ENCODE results near the gene PCSK1N. TPM values are rescaled to one million over a fixed set of nuclear protein-coding genes. Genes with fewer than 3 reads are reported as not detected.
"Not testable (repeated sequence)": the region's sequence is repeated elsewhere in the genome, so short reads cannot be mapped to it uniquely, and the experiment has no call there.

The PCSK1N gene
- polyA plus RNA-seq (2012; rRNA removed): 24.8 and 35.0 TPM in 2 replicates
- 16.4 and 27.1 TPM in 2 replicates for polyA plus RNA-seq (2012; cell fraction: cytosol; rRNA removed)
- polyA plus RNA-seq (2012; cell fraction: nucleus; rRNA removed): 11.9 and 42.6 TPM in 2 replicates

GRCh38 chrX:48835524-48836329 is at the start of gene PCSK1N:
PCSK1N (minus strand) TSS chrX:48835610; CDS start chrX:48835532, 78 bp downstream.
- Histone ChIP-seq H3K4me1 (ENCODE audit: control insufficient read depth in 1 of 2, insufficient read depth in 2 of 2, low read depth in 1 of 2, low read length in 1 of 2) (peaks cover 0 to 3% of the 10 kb centered on the region in 2 experiments; a peak in 1 of 4 replicates), H3K36me3 (replicated peaks in 1 of 2; ENCODE audit: control insufficient read depth in 1 of 2, insufficient read depth in 2 of 2, low read length in 1 of 2) (no peaks in the 10 kb centered on the region), H3K9ac (peak within 1 kb of the TSS; percentile 5; the same call in 1 of the 2 replicates), H3K79me2 (ENCODE audit: insufficient read depth) (no peaks in the 10 kb centered on the region), H2AFZ (ENCODE audit: low read depth) (0 out of 2 replicates have a peak within 1 kb of the TSS, but pooled peaks have one; percentile 59), H3F3A (replicated peaks; ENCODE audit: insufficient read depth) (no peaks in the 10 kb centered on the region), H3K9me2 (no peaks in the 10 kb centered on the region), H4K20me1 (ENCODE audit: insufficient read depth) (no peaks in the 10 kb centered on the region), H3K9me3 (no peaks in the 10 kb centered on the region), H3K4me3 (ENCODE audit: low read depth in 2 of 2, low read length in 1 of 2) (peak within 1 kb of the TSS; percentile 53 to 63), H3K4me2 (peak within 1 kb of the TSS; percentile 74), H3K27ac (ENCODE audit: low read depth in 2 of 2, low read length in 1 of 2) (peak within 1 kb of the TSS in 1 of 2 experiments; percentile 48; a peak in 1 of 4 replicates), H3K27me3 (ENCODE audit: insufficient read depth) (peaks cover 9% of the 10 kb centered on the region)
- TF ChIP-seq MXI1 (IDR thresholded peaks at IDR 0.05; ENCODE audit: low read depth, low read length) (peak; percentile 52; the same call in 1 of the 2 replicates), IRF3 (IDR thresholded peaks at IDR 0.05; ENCODE audit: low read depth, low read length) (no peak), REST (IDR thresholded peaks at IDR 0.05; ENCODE audit: low read depth, low read length) (peak; percentile 71; the same call in 1 of the 2 replicates), RXRA (IDR thresholded peaks at IDR 0.05; ENCODE audit: borderline replicate concordance, low read depth) (no peak), NRF1 (IDR thresholded peaks at IDR 0.05; ENCODE audit: low read depth, low read length) (peak; percentile 52)
- WGBS (ENCODE audit: low lambda C conversion rate): 28% methylated on average over 13 of the region's 35 CpGs
- CTCF ChIA-PET: no interaction called here
- peak; percentile 94 for DNase-seq
- POLR2A ChIA-PET: interaction anchor here (0.6 to 1.3 kb wide), 2 partner anchors 62 to 336 kb away, joined by 3 to 4 read pairs; partner anchors contain the start of genes PQBP1 and TIMM17B

- no peaks in the 10 kb centered on the region for H4K20me1 ChIP-seq (ENCODE audit: insufficient read depth)
- no peak overlapping the region for H3K27ac ChIP-seq (ENCODE audit: low read depth in 2 of 2, low read length in 1 of 2)
- TF ChIP-seq MEF2A (IDR thresholded peaks at IDR 0.05; ENCODE audit: borderline replicate concordance, low read depth) (no peak), TEAD4 (IDR thresholded peaks at IDR 0.05; ENCODE audit: borderline replicate concordance, insufficient read depth) (no peak)
- no peaks in the 10 kb centered on the region for H3K9me2 ChIP-seq
- H3K4me3 ChIP-seq (ENCODE audit: low read depth in 2 of 2, low read length in 1 of 2): no peak overlapping the region
- no peaks in the 10 kb centered on the region for H3K36me3 ChIP-seq (replicated peaks in 1 of 2; ENCODE audit: control insufficient read depth in 1 of 2, insufficient read depth in 2 of 2, low read length in 1 of 2)
- 11% methylated on average over 10 of the region's 10 CpGs for WGBS (ENCODE audit: low lambda C conversion rate)
- H3K4me2 ChIP-seq: no peak overlapping the region
- POLR2A ChIA-PET: no interaction called here
- CTCF ChIA-PET: interaction anchor here (1.1 to 1.2 kb wide), 2 partner anchors 10 to 955 kb away, joined by 3 read pairs; no protein-coding TSS in a partner anchor
- H3K9me3 ChIP-seq: no peaks in the 10 kb centered on the region
- no peak overlapping the region for H3K9ac ChIP-seq
- no peaks in the 10 kb centered on the region for H3K79me2 ChIP-seq (ENCODE audit: insufficient read depth)
- no peaks in the 10 kb centered on the region for H3K4me1 ChIP-seq (ENCODE audit: control insufficient read depth in 1 of 2, insufficient read depth in 2 of 2, low read depth in 1 of 2, low read length in 1 of 2)
- H3K27me3 ChIP-seq (ENCODE audit: insufficient read depth): peaks cover 28% of the 10 kb centered on the region; the same call in 1 of the 2 replicates
- H2AFZ ChIP-seq (ENCODE audit: low read depth): no peak overlapping the region
- peak; percentile 8 for DNase-seq
- no peaks in the 10 kb centered on the region for H3F3A ChIP-seq (replicated peaks; ENCODE audit: insufficient read depth)
Observed at GRCh38 chrX:48883729-48884128, 48.3 kb upstream of the PCSK1N start.

- H3K4me3 ChIP-seq (ENCODE audit: low read depth in 2 of 2, low read length in 1 of 2); H3K79me2 ChIP-seq (ENCODE audit: insufficient read depth); H3K36me3 ChIP-seq (replicated peaks in 1 of 2; ENCODE audit: control insufficient read depth in 1 of 2, insufficient read depth in 2 of 2, low read length in 1 of 2); H3K4me1 ChIP-seq (ENCODE audit: control insufficient read depth in 1 of 2, insufficient read depth in 2 of 2, low read depth in 1 of 2, low read length in 1 of 2); H3K27ac ChIP-seq (ENCODE audit: low read depth in 2 of 2, low read length in 1 of 2); H2AFZ ChIP-seq (ENCODE audit: low read depth); POLR2A ChIA-PET; H4K20me1 ChIP-seq (ENCODE audit: insufficient read depth); H3K4me2 ChIP-seq; H3K9me3 ChIP-seq; H3K27me3 ChIP-seq (ENCODE audit: insufficient read depth); H3K9ac ChIP-seq; H3K9me2 ChIP-seq; DNase-seq; H3F3A ChIP-seq (replicated peaks; ENCODE audit: insufficient read depth): not testable (repeated sequence)
- 16% methylated on average over 4 of the region's 4 CpGs for WGBS (ENCODE audit: low lambda C conversion rate)
- CTCF ChIA-PET: interaction anchor here (0.6 kb wide), 1 partner anchor 52 kb away, joined by 3 read pairs; no protein-coding TSS in a partner anchor
Observed at GRCh38 chrX:48876944-48877343, 41.5 kb upstream of the PCSK1N start.

- POLR2A ChIA-PET; H3F3A ChIP-seq (replicated peaks; ENCODE audit: insufficient read depth); H3K27ac ChIP-seq (ENCODE audit: low read depth in 2 of 2, low read length in 1 of 2); CTCF ChIA-PET; H3K36me3 ChIP-seq (replicated peaks in 1 of 2; ENCODE audit: control insufficient read depth in 1 of 2, insufficient read depth in 2 of 2, low read length in 1 of 2); H3K4me1 ChIP-seq (ENCODE audit: control insufficient read depth in 1 of 2, insufficient read depth in 2 of 2, low read depth in 1 of 2, low read length in 1 of 2); H3K4me2 ChIP-seq; H3K9ac ChIP-seq; H4K20me1 ChIP-seq (ENCODE audit: insufficient read depth); H3K9me2 ChIP-seq; H3K4me3 ChIP-seq (ENCODE audit: low read depth in 2 of 2, low read length in 1 of 2); DNase-seq; H3K9me3 ChIP-seq; H3K79me2 ChIP-seq (ENCODE audit: insufficient read depth); H2AFZ ChIP-seq (ENCODE audit: low read depth): not testable (repeated sequence)
- 29% methylated on average over 2 of the region's 2 CpGs for WGBS (ENCODE audit: low lambda C conversion rate)
- peaks cover 21% of the 10 kb centered on the region for H3K27me3 ChIP-seq (ENCODE audit: insufficient read depth)
Observed at GRCh38 chrX:48872017-48872416, 36.6 kb upstream of the PCSK1N start.

Data from SK-N-SH (cell line).